GM23338 (cell line): ENCODE results near the gene TMEM119. TPM values are rescaled to one million over a fixed set of nuclear protein-coding genes. Genes with fewer than 3 reads are reported as not detected.

Experiments
- ATAC-seq: fragments of 200-7000 bp; cut with Tn5 transposase; 3 replicates; pipeline ENCODE4 v1.9.1; 2020
- DNase-seq: peaks from one replicate; pipeline ENCODE4 v3.0.0-alpha.2; 2015; ENCODE audit warnings: low spot score
- H2AFZ ChIP-seq: fragments of 200-600 bp; sonication (generic); 2 replicates; pipeline ENCODE4 v1.8.0; 2016; ENCODE audit warnings: antibody characterized with exemption, mild to moderate bottlenecking, moderate library complexity
- H3F3A ChIP-seq: fragments of 200-600 bp; sonication (generic); replicated peaks from 2 replicates; pipeline ENCODE4 v1.8.0; 2017; ENCODE audit warnings: antibody characterized with exemption, mixed run types, low read depth
- H3K27ac ChIP-seq: fragments of 200-600 bp; sonication (generic); 2 replicates; pipeline ENCODE4 v1.6.1; 2016; ENCODE audit warnings: low read depth
- H3K27me3 ChIP-seq: fragments of 200-600 bp; sonication (generic); 2 replicates; pipeline ENCODE4 v1.8.0; 2016; ENCODE audit warnings: mild to moderate bottlenecking, mixed run types, moderate library complexity; ENCODE audit not compliant: insufficient read depth
- H3K36me3 ChIP-seq: fragments of 200-600 bp; sonication (generic); 2 replicates; pipeline ENCODE4 v1.8.0; 2016; ENCODE audit warnings: mild to moderate bottlenecking; ENCODE audit not compliant: insufficient read depth
- H3K4me1 ChIP-seq: fragments of 200-600 bp; sonication (generic); 2 replicates; pipeline ENCODE4 v1.8.0; 2016; ENCODE audit warnings: mild to moderate bottlenecking, moderate library complexity; ENCODE audit not compliant: insufficient read depth
- H3K4me2 ChIP-seq: fragments of 200-600 bp; sonication (generic); 2 replicates; pipeline ENCODE4 v1.7.1; 2017; ENCODE audit warnings: mixed run types
- H3K4me3 ChIP-seq: fragments of 200-600 bp; sonication (generic); 2 replicates; pipeline ENCODE4 v1.6.1; 2016; ENCODE audit warnings: mixed run types
- H3K79me2 ChIP-seq: fragments of 200-600 bp; sonication (generic); replicated peaks from 2 replicates; pipeline ENCODE4 v1.8.0; 2017; ENCODE audit warnings: mild to moderate bottlenecking; ENCODE audit not compliant: insufficient read depth
- H3K9me2 ChIP-seq: fragments of 200-600 bp; sonication (generic); 2 replicates; pipeline ENCODE4 v1.8.0; 2017; ENCODE audit not compliant: insufficient read depth
- H4K20me1 ChIP-seq: fragments of 200-600 bp; sonication (generic); replicated peaks from 2 replicates; pipeline ENCODE4 v1.8.0; 2017; ENCODE audit warnings: mild to moderate bottlenecking; ENCODE audit not compliant: insufficient read depth
- H3K27ac Mint-ChIP-seq: 2 replicates; pipeline ENCODE4 v1.8.0; 2020; ENCODE audit warnings: inconsistent platforms, mild to moderate bottlenecking, moderate library complexity, mixed read lengths
- H3K27me3 Mint-ChIP-seq: 3 replicates; pipeline ENCODE4 v1.8.0; 2022; ENCODE audit warnings: low read depth, mild to moderate bottlenecking, moderate library complexity, mixed read lengths, inconsistent platforms; ENCODE audit not compliant: insufficient read depth, poor library complexity
- H3K36me3 Mint-ChIP-seq: 3 replicates; pipeline ENCODE4 v1.8.0; 2021; ENCODE audit warnings: low read depth, mild to moderate bottlenecking, inconsistent platforms, moderate library complexity, mixed read lengths
- H3K4me1 Mint-ChIP-seq: 3 replicates; pipeline ENCODE4 v1.8.0; 2020; ENCODE audit warnings: mild to moderate bottlenecking, inconsistent platforms, mixed read lengths
- H3K4me3 Mint-ChIP-seq: 3 replicates; pipeline ENCODE4 v1.8.0; 2021; ENCODE audit warnings: moderate library complexity, mild to moderate bottlenecking, inconsistent platforms, mixed read lengths
- H3K9me3 Mint-ChIP-seq: 3 replicates; pipeline ENCODE4 v1.8.0; 2020; ENCODE audit warnings: moderate library complexity, mild to moderate bottlenecking, inconsistent platforms, mixed read lengths
- CREB1 ChIP-seq: fragments of 250-450 bp; sonication (Bioruptor Pico); IDR thresholded peaks from 2 replicates; pipeline ENCODE4 v1.5.0; 2020; ENCODE audit warnings: low read depth, mild to moderate bottlenecking, moderate library complexity
- EZH2phosphoT487 ChIP-seq: fragments of 200-600 bp; sonication (generic); IDR thresholded peaks from one replicate; pipeline ENCODE4 v1.8.1; 2018; ENCODE audit warnings: antibody characterized with exemption; ENCODE audit not compliant: unreplicated experiment
- NANOG ChIP-seq: IDR thresholded peaks from 2 replicates; pipeline ENCODE4 v1.6.1; 2016; ENCODE audit warnings: antibody characterized with exemption, borderline replicate concordance
- POLR2AphosphoS5 ChIP-seq: IDR thresholded peaks from 2 replicates; pipeline ENCODE4 v1.6.1; 2016; ENCODE audit warnings: antibody characterized with exemption, low read depth
- STAT1 ChIP-seq: IDR thresholded peaks from one replicate; pipeline ENCODE4 v1.6.1; 2016; ENCODE audit warnings: antibody characterized with exemption; ENCODE audit not compliant: unreplicated experiment
- ZNF114 ChIP-seq: fragments of 250-450 bp; sonication (Bioruptor Pico); IDR thresholded peaks from 2 replicates; pipeline ENCODE4 v1.5.0; 2020; ENCODE audit warnings: mild to moderate bottlenecking, moderate library complexity
- ZNF331 ChIP-seq: fragments of 250-450 bp; sonication (Bioruptor Pico); IDR thresholded peaks from 2 replicates; pipeline ENCODE4 v1.5.0; 2020; ENCODE audit warnings: low read depth, mild to moderate bottlenecking, moderate library complexity
- polyA plus RNA-seq: library from polyadenylated mRNA; unstranded; fragments of >200 nt; fragmentation: Nextera tagmentation; extraction: Ambion mirVana; gene quantifications from 2 replicates; pipeline ENCODE4 v1.2.1, GENCODE V29; 2016
- total RNA-seq: library from RNA; depleted of rRNA; stranded (reverse); fragments of >200 nt; shearing (Covaris generic); gene quantifications from 2 replicates; pipeline ENCODE4 v1.2.3, GENCODE V29; 2014
- TF ChIP-seq, protein P1 (sequence below), 2 experiments: fragments of 200-600 bp in 1 of 2; sonication (generic) in 1 of 2; conservative IDR thresholded peaks; 2 replicates each; pipeline versions ENCODE4 v1.5.1 to v1.6.1; 2016 to 2017; ENCODE audit warnings: antibody characterized with exemption in 2 of 2, low read depth in 2 of 2, mild to moderate bottlenecking in 2 of 2, moderate library complexity in 1 of 2
- TF ChIP-seq, protein P2 (sequence below): IDR thresholded peaks from 2 replicates; pipeline ENCODE4 v1.6.1; 2016; ENCODE audit warnings: antibody characterized with exemption
- TF ChIP-seq, protein P3 (sequence below): fragments of 250-450 bp; sonication (Bioruptor Pico); IDR thresholded peaks from 2 replicates; pipeline ENCODE4 v1.5.0; 2020; ENCODE audit warnings: mild to moderate bottlenecking, moderate library complexity

The TMEM119 gene
- total and polyA plus RNA-seq, 2 experiments from 2014 or later: 0.06 to 0.07 TPM

DNA sequence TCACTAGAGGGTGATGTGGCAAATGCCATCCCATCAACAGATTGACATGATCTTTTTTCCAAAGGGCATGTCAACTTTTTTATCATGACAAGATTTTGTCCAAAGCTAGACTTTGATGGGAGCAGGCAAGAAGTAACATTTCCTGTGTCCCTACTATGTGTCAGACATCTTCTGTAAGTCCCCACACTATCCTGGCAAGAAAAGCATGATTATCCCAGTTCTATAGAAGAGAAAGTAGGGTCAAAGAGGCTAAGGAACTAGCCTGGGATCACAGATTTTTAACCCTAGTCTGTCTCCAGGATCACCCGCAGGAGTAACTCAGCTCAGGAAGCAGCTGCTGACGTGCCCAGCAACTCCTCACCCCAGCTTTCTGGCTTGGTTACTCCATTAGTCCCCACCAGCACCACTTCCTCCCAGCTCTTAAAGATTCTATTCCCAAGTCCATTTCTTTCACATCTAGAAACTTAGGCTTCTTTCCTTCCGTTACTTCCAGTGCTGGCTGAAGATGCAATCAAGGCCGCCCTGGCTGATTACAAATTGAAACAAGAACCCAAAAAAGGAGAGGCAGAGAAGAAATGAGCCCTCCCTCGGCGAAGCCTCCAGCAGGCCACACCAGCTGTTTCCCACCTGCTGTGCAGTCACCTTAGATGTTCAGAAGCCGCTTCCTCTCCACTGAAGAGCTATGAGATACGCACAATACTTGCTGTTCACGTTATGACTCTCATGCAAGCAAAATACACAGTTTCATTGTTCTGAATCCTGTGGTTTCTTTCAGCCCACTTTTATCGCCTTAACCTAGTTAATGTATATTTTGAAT, 29.3 kb downstream of the TMEM119 start (continued):
- no peak for TF ChIP-seq ZNF114

DNA sequence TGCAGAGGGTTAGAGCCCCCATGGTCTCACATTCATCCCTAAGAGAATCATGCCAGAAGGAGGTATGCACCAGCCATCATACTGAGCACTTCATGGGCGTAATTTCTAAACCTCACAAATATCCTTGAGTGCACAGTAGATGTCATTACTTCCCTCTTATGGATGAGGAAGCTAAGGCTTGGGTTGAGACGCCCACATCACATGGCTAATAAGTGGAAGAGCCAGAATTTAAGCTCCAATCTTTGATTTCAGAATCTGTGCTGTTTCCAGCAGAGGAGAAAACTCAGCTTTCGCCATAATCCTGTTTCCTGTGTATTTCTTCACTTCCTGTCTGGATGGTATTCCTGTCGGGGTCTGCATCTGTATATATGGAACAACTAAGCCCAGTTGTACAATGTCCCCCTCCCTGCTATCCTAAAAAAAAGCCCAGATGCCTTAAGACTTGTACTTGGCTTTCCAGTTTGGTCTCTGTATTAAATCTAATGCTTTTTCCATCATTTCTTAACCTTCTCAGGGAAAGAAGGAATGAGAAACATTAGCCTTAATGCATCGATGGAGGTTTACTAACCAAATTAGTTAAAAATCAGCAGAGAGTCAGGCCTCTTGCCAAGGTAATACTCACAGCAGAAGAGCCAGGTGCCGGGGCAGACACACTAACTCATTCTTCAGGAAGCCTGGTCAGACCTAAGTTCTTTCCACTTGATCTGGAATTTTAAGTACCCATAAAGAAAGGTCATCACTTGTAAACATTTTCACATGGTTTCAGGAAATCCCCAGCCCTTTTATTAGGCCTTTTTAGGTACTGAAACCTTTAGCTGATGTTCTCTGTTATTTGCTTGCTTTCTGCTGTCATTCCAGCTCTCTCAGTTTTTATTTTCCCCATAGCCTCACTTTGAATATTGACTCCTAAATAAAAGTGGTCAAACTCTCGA, 30.2 kb downstream of the TMEM119 start:
- ATAC-seq: no peak

More for the DNA sequence above, 30.2 kb downstream of the TMEM119 start:
- H3K9me3 Mint-ChIP-seq: no peaks in the 10 kb centered on the region
- Histone ChIP-seq H3K4me2 (no peak overlapping the region), H3F3A (peaks cover 8% of the 10 kb centered on the region; the same call in 1 of the 2 replicates), H3K36me3 (peaks cover 50% of the 10 kb centered on the region), H4K20me1 (peaks cover 7% of the 10 kb centered on the region; the same call in 1 of the 2 replicates), H3K4me1 (no peaks in the 10 kb centered on the region), H3K27me3 (no peaks in the 10 kb centered on the region), H3K4me3 (no peak overlapping the region), H2AFZ (no peak overlapping the region), H3K9me2 (no peaks in the 10 kb centered on the region), H3K27ac (no peak overlapping the region), H3K79me2 (peaks cover 19% of the 10 kb centered on the region)
- no peaks in the 10 kb centered on the region for H3K27me3 Mint-ChIP-seq
- H3K4me1 Mint-ChIP-seq: no peaks in the 10 kb centered on the region; the same call in 2 of the 3 replicates
- no peak overlapping the region for H3K27ac Mint-ChIP-seq
- H3K4me3 Mint-ChIP-seq: no peak overlapping the region
- no peak for DNase-seq
- TF ChIP-seq EZH2phosphoT487 (no peak), ZNF114 (no peak), STAT1 (no peak), CREB1 (CRISPR knock-in tag) (no peak), ZNF331 (CRISPR knock-in tag) (no peak), POLR2AphosphoS5 (no peak), NANOG (no peak)
- TF ChIP-seq, protein P1, sequence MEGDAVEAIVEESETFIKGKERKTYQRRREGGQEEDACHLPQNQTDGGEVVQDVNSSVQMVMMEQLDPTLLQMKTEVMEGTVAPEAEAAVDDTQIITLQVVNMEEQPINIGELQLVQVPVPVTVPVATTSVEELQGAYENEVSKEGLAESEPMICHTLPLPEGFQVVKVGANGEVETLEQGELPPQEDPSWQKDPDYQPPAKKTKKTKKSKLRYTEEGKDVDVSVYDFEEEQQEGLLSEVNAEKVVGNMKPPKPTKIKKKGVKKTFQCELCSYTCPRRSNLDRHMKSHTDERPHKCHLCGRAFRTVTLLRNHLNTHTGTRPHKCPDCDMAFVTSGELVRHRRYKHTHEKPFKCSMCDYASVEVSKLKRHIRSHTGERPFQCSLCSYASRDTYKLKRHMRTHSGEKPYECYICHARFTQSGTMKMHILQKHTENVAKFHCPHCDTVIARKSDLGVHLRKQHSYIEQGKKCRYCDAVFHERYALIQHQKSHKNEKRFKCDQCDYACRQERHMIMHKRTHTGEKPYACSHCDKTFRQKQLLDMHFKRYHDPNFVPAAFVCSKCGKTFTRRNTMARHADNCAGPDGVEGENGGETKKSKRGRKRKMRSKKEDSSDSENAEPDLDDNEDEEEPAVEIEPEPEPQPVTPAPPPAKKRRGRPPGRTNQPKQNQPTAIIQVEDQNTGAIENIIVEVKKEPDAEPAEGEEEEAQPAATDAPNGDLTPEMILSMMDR (conservative IDR thresholded peaks at IDR 0.05; ENCODE audit: low read depth in 2 of 2): no peak
- TF ChIP-seq, protein P2, sequence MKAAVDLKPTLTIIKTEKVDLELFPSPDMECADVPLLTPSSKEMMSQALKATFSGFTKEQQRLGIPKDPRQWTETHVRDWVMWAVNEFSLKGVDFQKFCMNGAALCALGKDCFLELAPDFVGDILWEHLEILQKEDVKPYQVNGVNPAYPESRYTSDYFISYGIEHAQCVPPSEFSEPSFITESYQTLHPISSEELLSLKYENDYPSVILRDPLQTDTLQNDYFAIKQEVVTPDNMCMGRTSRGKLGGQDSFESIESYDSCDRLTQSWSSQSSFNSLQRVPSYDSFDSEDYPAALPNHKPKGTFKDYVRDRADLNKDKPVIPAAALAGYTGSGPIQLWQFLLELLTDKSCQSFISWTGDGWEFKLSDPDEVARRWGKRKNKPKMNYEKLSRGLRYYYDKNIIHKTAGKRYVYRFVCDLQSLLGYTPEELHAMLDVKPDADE: no peak
- TF ChIP-seq, protein P3, sequence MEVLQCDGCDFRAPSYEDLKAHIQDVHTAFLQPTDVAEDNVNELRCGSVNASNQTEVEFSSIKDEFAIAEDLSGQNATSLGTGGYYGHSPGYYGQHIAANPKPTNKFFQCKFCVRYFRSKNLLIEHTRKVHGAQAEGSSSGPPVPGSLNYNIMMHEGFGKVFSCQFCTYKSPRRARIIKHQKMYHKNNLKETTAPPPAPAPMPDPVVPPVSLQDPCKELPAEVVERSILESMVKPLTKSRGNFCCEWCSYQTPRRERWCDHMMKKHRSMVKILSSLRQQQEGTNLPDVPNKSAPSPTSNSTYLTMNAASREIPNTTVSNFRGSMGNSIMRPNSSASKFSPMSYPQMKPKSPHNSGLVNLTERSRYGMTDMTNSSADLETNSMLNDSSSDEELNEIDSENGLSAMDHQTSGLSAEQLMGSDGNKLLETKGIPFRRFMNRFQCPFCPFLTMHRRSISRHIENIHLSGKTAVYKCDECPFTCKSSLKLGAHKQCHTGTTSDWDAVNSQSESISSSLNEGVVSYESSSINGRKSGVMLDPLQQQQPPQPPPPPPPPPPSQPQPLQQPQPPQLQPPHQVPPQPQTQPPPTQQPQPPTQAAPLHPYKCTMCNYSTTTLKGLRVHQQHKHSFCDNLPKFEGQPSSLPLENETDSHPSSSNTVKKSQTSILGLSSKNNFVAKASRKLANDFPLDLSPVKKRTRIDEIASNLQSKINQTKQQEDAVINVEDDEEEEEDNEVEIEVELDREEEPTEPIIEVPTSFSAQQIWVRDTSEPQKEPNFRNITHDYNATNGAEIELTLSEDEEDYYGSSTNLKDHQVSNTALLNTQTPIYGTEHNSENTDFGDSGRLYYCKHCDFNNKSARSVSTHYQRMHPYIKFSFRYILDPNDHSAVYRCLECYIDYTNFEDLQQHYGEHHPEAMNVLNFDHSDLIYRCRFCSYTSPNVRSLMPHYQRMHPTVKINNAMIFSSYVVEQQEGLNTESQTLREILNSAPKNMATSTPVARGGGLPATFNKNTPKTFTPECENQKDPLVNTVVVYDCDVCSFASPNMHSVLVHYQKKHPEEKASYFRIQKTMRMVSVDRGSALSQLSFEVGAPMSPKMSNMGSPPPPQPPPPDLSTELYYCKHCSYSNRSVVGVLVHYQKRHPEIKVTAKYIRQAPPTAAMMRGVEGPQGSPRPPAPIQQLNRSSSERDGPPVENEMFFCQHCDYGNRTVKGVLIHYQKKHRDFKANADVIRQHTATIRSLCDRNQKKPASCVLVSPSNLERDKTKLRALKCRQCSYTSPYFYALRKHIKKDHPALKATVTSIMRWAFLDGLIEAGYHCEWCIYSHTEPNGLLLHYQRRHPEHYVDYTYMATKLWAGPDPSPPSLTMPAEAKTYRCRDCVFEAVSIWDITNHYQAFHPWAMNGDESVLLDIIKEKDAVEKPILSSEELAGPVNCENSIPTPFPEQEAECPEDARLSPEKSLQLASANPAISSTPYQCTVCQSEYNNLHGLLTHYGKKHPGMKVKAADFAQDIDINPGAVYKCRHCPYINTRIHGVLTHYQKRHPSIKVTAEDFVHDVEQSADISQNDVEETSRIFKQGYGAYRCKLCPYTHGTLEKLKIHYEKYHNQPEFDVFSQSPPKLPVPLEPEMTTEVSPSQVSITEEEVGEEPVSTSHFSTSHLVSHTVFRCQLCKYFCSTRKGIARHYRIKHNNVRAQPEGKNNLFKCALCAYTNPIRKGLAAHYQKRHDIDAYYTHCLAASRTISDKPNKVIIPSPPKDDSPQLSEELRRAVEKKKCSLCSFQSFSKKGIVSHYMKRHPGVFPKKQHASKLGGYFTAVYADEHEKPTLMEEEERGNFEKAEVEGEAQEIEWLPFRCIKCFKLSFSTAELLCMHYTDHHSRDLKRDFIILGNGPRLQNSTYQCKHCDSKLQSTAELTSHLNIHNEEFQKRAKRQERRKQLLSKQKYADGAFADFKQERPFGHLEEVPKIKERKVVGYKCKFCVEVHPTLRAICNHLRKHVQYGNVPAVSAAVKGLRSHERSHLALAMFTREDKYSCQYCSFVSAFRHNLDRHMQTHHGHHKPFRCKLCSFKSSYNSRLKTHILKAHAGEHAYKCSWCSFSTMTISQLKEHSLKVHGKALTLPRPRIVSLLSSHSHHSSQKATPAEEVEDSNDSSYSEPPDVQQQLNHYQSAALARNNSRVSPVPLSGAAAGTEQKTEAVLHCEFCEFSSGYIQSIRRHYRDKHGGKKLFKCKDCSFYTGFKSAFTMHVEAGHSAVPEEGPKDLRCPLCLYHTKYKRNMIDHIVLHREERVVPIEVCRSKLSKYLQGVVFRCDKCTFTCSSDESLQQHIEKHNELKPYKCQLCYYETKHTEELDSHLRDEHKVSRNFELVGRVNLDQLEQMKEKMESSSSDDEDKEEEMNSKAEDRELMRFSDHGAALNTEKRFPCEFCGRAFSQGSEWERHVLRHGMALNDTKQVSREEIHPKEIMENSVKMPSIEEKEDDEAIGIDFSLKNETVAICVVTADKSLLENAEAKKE (CRISPR knock-in tag): no peak
- peaks cover 53% of the 10 kb centered on the region for H3K36me3 Mint-ChIP-seq
